ENCODE data around the gene MYCBP2. TPM values are rescaled to one million over a fixed set of nuclear protein-coding genes. Genes with fewer than 3 reads are reported as not detected.

MYCBP2 gene
- total RNA-seq, 2 experiments from 2014 or later: 97.5 to 101 TPM

- Mint-ChIP-seq H3K4me3 (no peak overlapping the region), H3K9me3 (no peaks in the 10 kb centered on the region), H3K4me1 (ENCODE audit: low read depth) (no peaks in the 10 kb centered on the region), H3K27ac (peak overlapping the region; percentile 16), H3K27me3 (no peaks in the 10 kb centered on the region), H3K36me3 (ENCODE audit: low read depth) (peaks cover 43% of the 10 kb centered on the region)
- intact Hi-C loops (cut with micrococcal nuclease): no loop called here
- DNase-seq: no peak
- peak; percentile 24 for ATAC-seq
- TF ChIP-seq CTCF (IDR thresholded peaks at IDR 0.05): no peak
- POLR2A ChIA-PET: no interaction called here
- CTCF ChIA-PET: interaction anchor here (0.7 to 1.2 kb wide), 2 partner anchors 9 to 118 kb away, joined by 3 to 5 read pairs; no protein-coding TSS in a partner anchor
These were observed 154.2 kb downstream of the MYCBP2 start for GRCh38 chr13:77172650-77173049.

GRCh38 chr13:77171451-77171850 is 155.4 kb downstream of the MYCBP2 start:
- H3K27me3 Mint-ChIP-seq: no peaks in the 10 kb centered on the region
- CTCF ChIA-PET: interaction anchor here (1.2 kb wide), 1 partner anchor 8 kb away, joined by 5 read pairs; no protein-coding TSS in a partner anchor

DNA sequence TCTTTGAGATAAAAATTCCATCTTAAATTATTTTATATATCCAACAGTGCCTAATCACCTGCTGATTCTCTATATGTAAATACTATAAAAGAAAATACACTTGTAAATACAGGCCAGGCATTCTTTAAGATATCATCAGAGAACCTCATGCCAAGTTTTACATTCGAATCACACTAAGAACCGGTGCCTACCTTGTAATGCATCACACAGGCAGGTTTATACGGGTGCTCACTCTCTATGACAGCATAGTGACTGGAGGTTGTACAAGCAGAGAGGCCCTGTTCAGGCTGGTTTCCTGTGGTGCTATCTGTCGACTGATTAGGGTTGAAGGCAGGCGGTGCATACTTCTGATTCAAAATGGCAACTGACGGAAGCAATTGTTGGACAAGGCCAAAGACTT is 158.7 kb downstream of the MYCBP2 start:
- ATAC-seq: no peak
- Mint-ChIP-seq H3K4me1 (ENCODE audit: low read depth) (no peaks in the 10 kb centered on the region), H3K27ac (no peak overlapping the region), H3K9me3 (no peaks in the 10 kb centered on the region), H3K4me3 (no peak overlapping the region), H3K36me3 (ENCODE audit: low read depth) (peaks cover 50% of the 10 kb centered on the region), H3K27me3 (no peaks in the 10 kb centered on the region)
- intact Hi-C loops (cut with micrococcal nuclease): no loop called here
- CTCF ChIA-PET: no interaction called here
- TF ChIP-seq CTCF (IDR thresholded peaks at IDR 0.05): no peak
- POLR2A ChIA-PET: no interaction called here
- DNase-seq: no peak

More at GRCh38 chr13:77171451-77171850, 155.4 kb downstream of the MYCBP2 start:
- Mint-ChIP-seq H3K27ac (no peak overlapping the region), H3K36me3 (ENCODE audit: low read depth) (peaks cover 42% of the 10 kb centered on the region), H3K4me1 (ENCODE audit: low read depth) (no peaks in the 10 kb centered on the region), H3K9me3 (no peaks in the 10 kb centered on the region), H3K4me3 (no peak overlapping the region)
- TF ChIP-seq CTCF (IDR thresholded peaks at IDR 0.05): no peak
- intact Hi-C loops (cut with micrococcal nuclease): no loop called here
- DNase-seq (no peak), ATAC-seq (no peak)
- POLR2A ChIA-PET: no interaction called here

- Mint-ChIP-seq H3K36me3 (ENCODE audit: low read depth) (peaks cover 36% of the 10 kb centered on the region), H3K4me1 (ENCODE audit: low read depth) (peaks cover 5% of the 10 kb centered on the region), H3K27me3 (no peaks in the 10 kb centered on the region), H3K4me3 (no peak overlapping the region), H3K27ac (no peak overlapping the region), H3K9me3 (no peaks in the 10 kb centered on the region)
- no peak for DNase-seq
- no peak for ATAC-seq
- TF ChIP-seq CTCF (IDR thresholded peaks at IDR 0.05): no peak
- intact Hi-C loops (cut with micrococcal nuclease): no loop called here
- CTCF ChIA-PET: no interaction called here
- POLR2A ChIA-PET: no interaction called here
These were observed 176.2 kb downstream of the MYCBP2 start for GRCh38 chr13:77150651-77151050.

- POLR2A ChIA-PET: no interaction called here
- Mint-ChIP-seq H3K27ac (no peak overlapping the region), H3K36me3 (ENCODE audit: low read depth) (peaks cover 44% of the 10 kb centered on the region), H3K27me3 (no peaks in the 10 kb centered on the region), H3K9me3 (no peaks in the 10 kb centered on the region), H3K4me1 (ENCODE audit: low read depth) (peaks cover 2% of the 10 kb centered on the region), H3K4me3 (no peak overlapping the region)
- ATAC-seq (no peak), DNase-seq (no peak)
- intact Hi-C loops (cut with micrococcal nuclease): no loop called here
- CTCF ChIA-PET: no interaction called here
- TF ChIP-seq CTCF (IDR thresholded peaks at IDR 0.05): no peak
These were observed 183.5 kb downstream of the MYCBP2 start for GRCh38 chr13:77143431-77143830.

All from activated CD8-positive, alpha-beta T cell treated with anti-CD3 and anti-CD28 coated beads for 36 hours (primary cell).